ENCODE measurements around the gene DACH1. TPM values are rescaled to one million over a fixed set of nuclear protein-coding genes. Genes with fewer than 3 reads are reported as not detected.

DACH1 gene
- total and polyA plus RNA-seq, 4 donors: 1.4 to 42.3 (median 3.7) TPM

DNA sequence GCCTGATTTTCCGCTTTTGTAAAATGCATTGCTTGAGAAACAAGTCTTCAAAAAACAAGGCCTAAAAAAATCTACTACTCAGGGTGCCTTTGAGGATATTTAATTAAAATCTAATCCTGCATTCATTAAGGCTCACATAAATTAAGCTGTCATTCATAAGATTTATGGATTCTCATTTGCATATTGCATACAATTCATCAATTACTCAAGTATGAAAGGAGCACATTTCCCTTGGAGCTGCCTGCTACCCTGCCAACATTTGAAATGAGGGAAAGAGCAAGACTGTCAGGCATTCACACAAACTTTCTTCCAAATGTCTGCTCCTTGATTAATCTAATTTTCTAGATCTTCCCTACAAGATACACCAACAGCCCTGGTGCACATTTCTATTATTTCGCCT, 140.0 kb downstream of the DACH1 start:
- ATAC-seq (ENCODE audit: insufficient read depth, low FRiP score): no peak
- Histone ChIP-seq H3K4me1 (ENCODE audit: control insufficient read depth in 5 of 5, insufficient read depth in 5 of 5, low read length in 5 of 5) (peaks cover 0 to 8% (median 2%) of the 10 kb centered on the region in 5 donors), H3K27me3 (ENCODE audit: control insufficient read depth in 3 of 3, insufficient read depth in 3 of 3, low read length in 2 of 3) (no peaks in the 10 kb centered on the region), H3K36me3 (ENCODE audit: control insufficient read depth in 4 of 4, insufficient read depth in 4 of 4, low read length in 4 of 4) (no peaks in the 10 kb centered on the region), H3K9me3 (ENCODE audit: control insufficient read depth in 4 of 4, insufficient read depth in 3 of 4, low read length in 3 of 4) (no peaks in the 10 kb centered on the region), H3K27ac (ENCODE audit: low read depth in 1 of 2, low read length in 1 of 2) (no peak overlapping the region), H3K4me3 (no peak overlapping the region), H3K9ac (ENCODE audit: insufficient read depth in 1 of 2, low read length in 2 of 2) (peak overlapping the region in 1 of 2 donors; percentile 5)
- 96 to 97% methylated on average over 2 of the region's 2 CpGs for WGBS, 2 donors
- TF ChIP-seq CTCF (IDR thresholded peaks at IDR 0.05; ENCODE audit: control extremely low read depth, extremely low read depth): no peak
- no peak for DNase-seq

DNA sequence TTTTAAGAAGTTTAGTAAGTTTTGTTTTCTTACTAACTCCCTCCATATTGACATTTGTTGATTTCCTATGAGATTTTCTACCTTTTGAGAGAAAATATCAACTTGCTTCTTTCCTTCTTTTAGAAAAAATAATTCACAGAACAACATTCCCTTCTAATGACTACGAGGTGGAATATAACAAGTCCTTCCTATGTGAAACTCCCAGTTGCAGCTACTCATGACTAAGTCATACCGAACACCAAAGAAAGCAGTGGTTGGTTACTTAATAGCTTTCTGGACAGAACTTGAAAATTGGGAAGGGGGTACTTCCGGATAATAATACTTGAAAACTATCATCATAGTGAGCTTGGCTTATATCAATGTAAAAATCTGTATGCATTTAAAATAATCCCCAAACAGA, 144.8 kb downstream of the DACH1 start:
- no peak for DNase-seq
- no peak overlapping the region for H3K4me3 ChIP-seq
- no peak overlapping the region for H3K9ac ChIP-seq (ENCODE audit: insufficient read depth in 1 of 2, low read length in 2 of 2)
- ATAC-seq (ENCODE audit: insufficient read depth, low FRiP score): no peak
- no peak overlapping the region for H3K27ac ChIP-seq (ENCODE audit: low read depth in 1 of 2, low read length in 1 of 2)
- peaks cover 0 to 11% (median 2%) of the 10 kb centered on the region in 5 donors for H3K4me1 ChIP-seq (ENCODE audit: control insufficient read depth in 5 of 5, insufficient read depth in 5 of 5, low read length in 5 of 5)
- no peaks in the 10 kb centered on the region for H3K27me3 ChIP-seq (ENCODE audit: control insufficient read depth in 3 of 3, insufficient read depth in 3 of 3, low read length in 2 of 3)
- WGBS, 2 donors: 85 to 87% methylated on average over 3 of the region's 3 CpGs
- no peak for TF ChIP-seq CTCF (IDR thresholded peaks at IDR 0.05; ENCODE audit: control extremely low read depth, extremely low read depth)
- no peaks in the 10 kb centered on the region for H3K9me3 ChIP-seq (ENCODE audit: control insufficient read depth in 4 of 4, insufficient read depth in 3 of 4, low read length in 3 of 4)
- no peaks in the 10 kb centered on the region for H3K36me3 ChIP-seq (ENCODE audit: control insufficient read depth in 4 of 4, insufficient read depth in 4 of 4, low read length in 4 of 4)

DNA sequence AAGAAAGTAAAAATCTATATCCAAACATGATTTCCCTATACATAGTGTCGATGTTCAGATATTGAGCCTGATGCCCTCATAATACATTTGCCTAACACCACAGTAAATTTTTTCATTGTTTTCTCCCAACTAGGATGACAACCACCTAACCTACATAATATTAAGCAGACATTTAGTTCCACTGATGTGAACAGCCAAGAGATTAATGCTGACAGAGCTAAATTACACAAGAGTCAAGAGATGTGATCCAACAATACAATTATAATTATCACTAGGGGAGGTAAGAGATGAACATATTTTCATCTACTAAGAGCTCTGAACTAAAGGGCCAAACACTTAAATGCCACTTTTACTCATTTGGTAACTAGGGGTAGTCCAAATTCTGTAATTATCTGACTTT, 145.9 kb downstream of the DACH1 start:
- no peaks in the 10 kb centered on the region for H3K27me3 ChIP-seq (ENCODE audit: control insufficient read depth in 3 of 3, insufficient read depth in 3 of 3, low read length in 2 of 3)
- no peak overlapping the region for H3K27ac ChIP-seq (ENCODE audit: low read depth in 1 of 2, low read length in 1 of 2)
- TF ChIP-seq CTCF (IDR thresholded peaks at IDR 0.05; ENCODE audit: control extremely low read depth, extremely low read depth): no peak
- no peaks in the 10 kb centered on the region for H3K9me3 ChIP-seq (ENCODE audit: control insufficient read depth in 4 of 4, insufficient read depth in 3 of 4, low read length in 3 of 4)
- 96 to 98% methylated on average over 1 of the region's 1 CpG for WGBS, 2 donors
- H3K4me3 ChIP-seq: no peak overlapping the region
- DNase-seq (no peak), ATAC-seq (ENCODE audit: insufficient read depth, low FRiP score) (no peak)
- no peaks in the 10 kb centered on the region for H3K36me3 ChIP-seq (ENCODE audit: control insufficient read depth in 4 of 4, insufficient read depth in 4 of 4, low read length in 4 of 4)
- H3K9ac ChIP-seq (ENCODE audit: insufficient read depth in 1 of 2, low read length in 2 of 2): no peak overlapping the region
- H3K4me1 ChIP-seq (ENCODE audit: control insufficient read depth in 5 of 5, insufficient read depth in 5 of 5, low read length in 5 of 5): peaks cover 0 to 8% (median 0%) of the 10 kb centered on the region in 5 donors

DNA sequence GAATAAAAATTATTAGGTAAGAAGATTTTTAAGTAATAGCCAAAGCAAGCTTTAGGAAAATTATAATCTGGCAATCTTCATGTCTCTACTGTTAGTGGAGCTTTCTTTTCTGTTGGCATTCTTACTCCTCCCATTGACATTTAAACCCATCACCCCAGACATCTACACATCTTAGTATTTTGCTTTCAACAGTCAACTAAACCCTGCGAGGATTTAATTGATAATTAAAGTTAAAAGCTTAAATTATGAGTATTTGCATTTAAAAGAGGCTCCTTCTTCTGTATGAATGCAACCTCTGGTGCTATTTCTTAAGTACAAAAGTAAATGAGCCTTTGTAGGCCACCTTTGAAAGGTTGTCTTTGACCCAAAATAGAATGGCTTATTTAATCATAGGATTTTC, 148.1 kb downstream of the DACH1 start:
- no peaks in the 10 kb centered on the region for H3K27me3 ChIP-seq (ENCODE audit: control insufficient read depth in 3 of 3, insufficient read depth in 3 of 3, low read length in 2 of 3)
- H3K9ac ChIP-seq (ENCODE audit: insufficient read depth in 1 of 2, low read length in 2 of 2): no peak overlapping the region
- DNase-seq (no peak), ATAC-seq (ENCODE audit: insufficient read depth, low FRiP score) (no peak)
- no peak for TF ChIP-seq CTCF (IDR thresholded peaks at IDR 0.05; ENCODE audit: control extremely low read depth, extremely low read depth)
- no peak overlapping the region for H3K4me3 ChIP-seq
- WGBS, 2 donors: 83 to 92% methylated on average over 1 of the region's 1 CpG
- H3K27ac ChIP-seq (ENCODE audit: low read depth in 1 of 2, low read length in 1 of 2): no peak overlapping the region
- no peaks in the 10 kb centered on the region for H3K9me3 ChIP-seq (ENCODE audit: control insufficient read depth in 4 of 4, insufficient read depth in 3 of 4, low read length in 3 of 4)
- no peaks in the 10 kb centered on the region for H3K36me3 ChIP-seq (ENCODE audit: control insufficient read depth in 4 of 4, insufficient read depth in 4 of 4, low read length in 4 of 4)
- H3K4me1 ChIP-seq (ENCODE audit: control insufficient read depth in 5 of 5, insufficient read depth in 5 of 5, low read length in 5 of 5): peaks cover 0 to 8% (median 0%) of the 10 kb centered on the region in 5 donors
